ENCODE measurements around the gene NEK4. TPM values are rescaled to one million over a fixed set of nuclear protein-coding genes. Genes with fewer than 3 reads are reported as not detected.
"Not testable (repeated sequence)": the region's sequence is repeated elsewhere in the genome, so short reads cannot be mapped to it uniquely, and the experiment has no call there.

Gene NEK4
- total RNA-seq, 1 donor = 12.3 TPM

GRCh38 chr3:52693071-52693470 lies 77.7 kb downstream of the NEK4 start:
- Histone ChIP-seq H3K4me1 (ENCODE audit: insufficient read depth, low read length) (peaks cover 4% of the 10 kb centered on the region), H3K4me3 (ENCODE audit: low read length) (no peak overlapping the region), H3K27me3 (ENCODE audit: insufficient read depth, low read length) (no peaks in the 10 kb centered on the region), H3K9me3 (ENCODE audit: low read depth, low read length) (no peaks in the 10 kb centered on the region)

- no peaks in the 10 kb centered on the region for H3K9me3 ChIP-seq (ENCODE audit: low read depth, low read length)
- no peaks in the 10 kb centered on the region for H3K27me3 ChIP-seq (ENCODE audit: insufficient read depth, low read length)
- peaks cover 16% of the 10 kb centered on the region for H3K4me1 ChIP-seq (ENCODE audit: insufficient read depth, low read length)
- no peak overlapping the region for H3K4me3 ChIP-seq (ENCODE audit: low read length)
Measured at GRCh38 chr3:52690560-52690959, 80.2 kb downstream of the NEK4 start.

- Histone ChIP-seq H3K27me3 (ENCODE audit: insufficient read depth, low read length) (no peaks in the 10 kb centered on the region), H3K4me3 (ENCODE audit: low read length) (no peak overlapping the region), H3K9me3 (ENCODE audit: low read depth, low read length) (no peaks in the 10 kb centered on the region), H3K4me1 (ENCODE audit: insufficient read depth, low read length) (peaks cover 20% of the 10 kb centered on the region)
Measured at GRCh38 chr3:52689151-52689550, 81.6 kb downstream of the NEK4 start.

- H3K4me3 ChIP-seq (ENCODE audit: low read length) = no peak overlapping the region
- H3K27me3 ChIP-seq (ENCODE audit: insufficient read depth, low read length) = no peaks in the 10 kb centered on the region
- no peaks in the 10 kb centered on the region for H3K9me3 ChIP-seq (ENCODE audit: low read depth, low read length)
- H3K4me1 ChIP-seq (ENCODE audit: insufficient read depth, low read length) = peaks cover 29% of the 10 kb centered on the region
Measured at GRCh38 chr3:52688266-52688665, 82.5 kb downstream of the NEK4 start.

- H3K9me3 ChIP-seq (ENCODE audit: low read depth, low read length) = no peaks in the 10 kb centered on the region
- H3K4me1 ChIP-seq (ENCODE audit: insufficient read depth, low read length) = peaks cover 49% of the 10 kb centered on the region
- H3K4me3 ChIP-seq (ENCODE audit: low read length) = peak within 1 kb of the TSS; percentile 69
- H3K27me3 ChIP-seq (ENCODE audit: insufficient read depth, low read length) = no peaks in the 10 kb centered on the region
Measured at GRCh38 chr3:52685709-52686691, 84.7 kb downstream of the NEK4 start, which contains the start of the genes GNL3 and PBRM1. Gene GNL3 (plus strand): TSS chr3:52686032. CDS start chr3:52686093, 61 bp downstream. Gene PBRM1 (minus strand): TSS chr3:52685913.

GRCh38 chr3:52685285-52685708 lies 85.4 kb downstream of the NEK4 start:
- Histone ChIP-seq H3K9me3 (ENCODE audit: low read depth, low read length) (no peaks in the 10 kb centered on the region), H3K4me3 (ENCODE audit: low read length) (peak overlapping the region; percentile 69), H3K27me3 (ENCODE audit: insufficient read depth, low read length) (no peaks in the 10 kb centered on the region), H3K4me1 (ENCODE audit: insufficient read depth, low read length) (peaks cover 54% of the 10 kb centered on the region)

- H3K27me3 ChIP-seq (ENCODE audit: insufficient read depth, low read length) = no peaks in the 10 kb centered on the region
- peaks cover 58% of the 10 kb centered on the region for H3K4me1 ChIP-seq (ENCODE audit: insufficient read depth, low read length)
- H3K9me3 ChIP-seq (ENCODE audit: low read depth, low read length) = no peaks in the 10 kb centered on the region
- H3K4me3 ChIP-seq (ENCODE audit: low read length) = no peak overlapping the region
Measured at GRCh38 chr3:52684184-52684583, 86.6 kb downstream of the NEK4 start.

- Histone ChIP-seq H3K4me3 (ENCODE audit: low read length) (no peak overlapping the region), H3K27me3 (ENCODE audit: insufficient read depth, low read length) (no peaks in the 10 kb centered on the region), H3K9me3 (ENCODE audit: low read depth, low read length) (no peaks in the 10 kb centered on the region), H3K4me1 (ENCODE audit: insufficient read depth, low read length) (peaks cover 58% of the 10 kb centered on the region)
Measured at GRCh38 chr3:52683611-52684010, 87.1 kb downstream of the NEK4 start.

GRCh38 chr3:52682016-52682415 lies 88.7 kb downstream of the NEK4 start:
- Histone ChIP-seq H3K27me3 (ENCODE audit: insufficient read depth, low read length) (no peaks in the 10 kb centered on the region), H3K9me3 (ENCODE audit: low read depth, low read length) (no peaks in the 10 kb centered on the region), H3K4me1 (ENCODE audit: insufficient read depth, low read length) (peaks cover 52% of the 10 kb centered on the region), H3K4me3 (ENCODE audit: low read length) (no peak overlapping the region)

- no peaks in the 10 kb centered on the region for H3K9me3 ChIP-seq (ENCODE audit: low read depth, low read length)
- H3K4me1 ChIP-seq (ENCODE audit: insufficient read depth, low read length) = peaks cover 48% of the 10 kb centered on the region
- H3K27me3 ChIP-seq (ENCODE audit: insufficient read depth, low read length) = no peaks in the 10 kb centered on the region
- H3K4me3 ChIP-seq (ENCODE audit: low read length) = no peak overlapping the region
Measured at GRCh38 chr3:52681596-52681995, 89.1 kb downstream of the NEK4 start.

- Histone ChIP-seq H3K27me3 (ENCODE audit: insufficient read depth, low read length) (no peaks in the 10 kb centered on the region), H3K9me3 (ENCODE audit: low read depth, low read length) (no peaks in the 10 kb centered on the region), H3K4me3 (ENCODE audit: low read length) (no peak overlapping the region), H3K4me1 (ENCODE audit: insufficient read depth, low read length) (peaks cover 42% of the 10 kb centered on the region)
Measured at GRCh38 chr3:52679811-52680210, 90.9 kb downstream of the NEK4 start.

- Histone ChIP-seq H3K9me3 (ENCODE audit: low read depth, low read length) (no peaks in the 10 kb centered on the region), H3K4me1 (ENCODE audit: insufficient read depth, low read length) (peaks cover 38% of the 10 kb centered on the region)
Measured at GRCh38 chr3:52679199-52679538, 91.6 kb downstream of the NEK4 start.

GRCh38 chr3:52678265-52679198 lies 92.2 kb downstream of the NEK4 start:
- no peaks in the 10 kb centered on the region for H3K27me3 ChIP-seq (ENCODE audit: insufficient read depth, low read length)
- no peak overlapping the region for H3K4me3 ChIP-seq (ENCODE audit: low read length)
- H3K4me1 ChIP-seq (ENCODE audit: insufficient read depth, low read length) = peaks cover 32% of the 10 kb centered on the region
- no peaks in the 10 kb centered on the region for H3K9me3 ChIP-seq (ENCODE audit: low read depth, low read length)

More at GRCh38 chr3:52679199-52679538, 91.6 kb downstream of the NEK4 start:
- no peaks in the 10 kb centered on the region for H3K27me3 ChIP-seq (ENCODE audit: insufficient read depth, low read length)
- no peak overlapping the region for H3K4me3 ChIP-seq (ENCODE audit: low read length)

GRCh38 chr3:52676201-52676600 lies 94.5 kb downstream of the NEK4 start:
- H3K4me3 ChIP-seq (ENCODE audit: low read length); H3K27me3 ChIP-seq (ENCODE audit: insufficient read depth, low read length); H3K9me3 ChIP-seq (ENCODE audit: low read depth, low read length): not testable (repeated sequence)
- peaks cover 23% of the 10 kb centered on the region for H3K4me1 ChIP-seq (ENCODE audit: insufficient read depth, low read length)

GRCh38 chr3:52671676-52672075 lies 99.1 kb downstream of the NEK4 start:
- Histone ChIP-seq H3K4me3 (ENCODE audit: low read length) (no peak overlapping the region), H3K4me1 (ENCODE audit: insufficient read depth, low read length) (peaks cover 29% of the 10 kb centered on the region), H3K27me3 (ENCODE audit: insufficient read depth, low read length) (no peaks in the 10 kb centered on the region), H3K9me3 (ENCODE audit: low read depth, low read length) (no peaks in the 10 kb centered on the region)
